HG03575 (cell line): ENCODE measurements around the gene BOLL.
"Not testable (repeated sequence)": the region's sequence is repeated elsewhere in the genome, so short reads cannot be mapped to it uniquely, and the experiment has no call there.

Experiments
- ATAC-seq: cut with Tn5 transposase; IDR thresholded peaks from one replicate; pipeline ENCODE4 v1.9.1; 2021; ENCODE audit not compliant: unreplicated experiment, insufficient number of reproducible peaks, low FRiP score; ENCODE audit errors: extremely low read depth

BOLL gene

GRCh38 chr2:197800091-197800490 lies 15.0 kb upstream of the BOLL start:
- no peak for ATAC-seq

- ATAC-seq: no peak
These were observed 13.9 kb upstream of the BOLL start for GRCh38 chr2:197799068-197799467.

- no peak for ATAC-seq
These were observed 13.1 kb upstream of the BOLL start for GRCh38 chr2:197798187-197798586.

- no peak for ATAC-seq
These were observed 10.2 kb upstream of the BOLL start for GRCh38 chr2:197795277-197795676.

- no peak for ATAC-seq
These were observed 8.3 kb upstream of the BOLL start for GRCh38 chr2:197793456-197793855.

- no peak for ATAC-seq
These were observed 1.1 kb upstream of the BOLL start for GRCh38 chr2:197786010-197786877.

- ATAC-seq: no peak
These were observed 3.0 kb downstream of the BOLL start for GRCh38 chr2:197782126-197782525.

GRCh38 chr2:197779261-197779660 lies 5.9 kb downstream of the BOLL start:
- no peak for ATAC-seq

- ATAC-seq: no peak
These were observed 7.2 kb downstream of the BOLL start for GRCh38 chr2:197777823-197778407.

- ATAC-seq: no peak
These were observed 24.8 kb downstream of the BOLL start for GRCh38 chr2:197760293-197760657.

GRCh38 chr2:197759625-197760292 lies 25.4 kb downstream of the BOLL start:
- no peak for ATAC-seq

- no peak for ATAC-seq
These were observed 26.1 kb downstream of the BOLL start for GRCh38 chr2:197759013-197759412.

GRCh38 chr2:197740200-197740599 lies 44.9 kb downstream of the BOLL start:
- ATAC-seq: no peak

- ATAC-seq: not testable (repeated sequence)
These were observed 56.3 kb downstream of the BOLL start for GRCh38 chr2:197728555-197729544.

- ATAC-seq: no peak
These were observed 58.1 kb downstream of the BOLL start for GRCh38 chr2:197727011-197727410.

- no peak for ATAC-seq
These were observed 67.3 kb downstream of the BOLL start for GRCh38 chr2:197717863-197718262.

- no peak for ATAC-seq
These were observed 71.8 kb downstream of the BOLL start for GRCh38 chr2:197713271-197713670.

- ATAC-seq: no peak
These were observed 73.5 kb downstream of the BOLL start for GRCh38 chr2:197711578-197711977.

- ATAC-seq: peak; percentile 60
These were observed 74.6 kb downstream of the BOLL start for GRCh38 chr2:197710424-197711042.
